Stimulated activated CD8-positive, alpha-beta memory T cell treated with anti-CD3 and anti-CD28 coated beads, Interleukin-7, amount 100 ng/mL, for 1 hour (primary cell): Measurements from ENCODE around the gene ABR.
"Not testable (repeated sequence)": the region's sequence is repeated elsewhere in the genome, so short reads cannot be mapped to it uniquely, and the experiment has no call there.

Source experiments
- DNase-seq, 2 donors: peaks; one replicate each; pipeline ENCODE4 v3.0.0-alpha.2; 2020; ENCODE audit warnings: low read depth in 2 of 2

ABR gene

DNA sequence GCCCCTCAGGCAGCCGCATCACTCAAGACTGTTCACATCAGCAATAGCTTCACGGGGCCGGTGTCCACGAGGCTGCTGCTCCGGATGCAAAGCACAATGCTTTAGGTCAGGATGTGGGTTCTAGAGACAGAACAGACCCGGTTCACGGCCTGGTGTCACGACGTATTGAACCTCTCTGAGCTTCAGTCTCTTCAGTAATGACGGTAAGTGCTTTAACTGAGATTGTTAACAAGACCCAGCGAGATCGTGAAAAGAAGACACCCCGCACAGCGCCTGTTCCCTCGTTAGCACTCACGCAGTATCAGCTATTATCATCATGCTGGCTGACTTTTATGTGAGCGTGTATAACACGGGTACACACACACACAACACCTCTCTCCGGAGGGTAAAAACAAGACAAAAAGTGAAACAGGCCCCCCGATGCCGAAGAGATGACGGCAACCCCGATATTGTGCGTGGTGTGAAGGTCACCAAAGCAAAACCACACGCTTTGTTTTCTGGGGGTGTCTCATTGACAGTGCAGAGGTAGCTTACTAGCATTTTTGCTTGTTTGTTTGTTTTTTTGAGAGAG is 21.4 kb upstream of the ABR start:
- DNase-seq, result peak in 1 of 2 donors; percentile 19

DNA sequence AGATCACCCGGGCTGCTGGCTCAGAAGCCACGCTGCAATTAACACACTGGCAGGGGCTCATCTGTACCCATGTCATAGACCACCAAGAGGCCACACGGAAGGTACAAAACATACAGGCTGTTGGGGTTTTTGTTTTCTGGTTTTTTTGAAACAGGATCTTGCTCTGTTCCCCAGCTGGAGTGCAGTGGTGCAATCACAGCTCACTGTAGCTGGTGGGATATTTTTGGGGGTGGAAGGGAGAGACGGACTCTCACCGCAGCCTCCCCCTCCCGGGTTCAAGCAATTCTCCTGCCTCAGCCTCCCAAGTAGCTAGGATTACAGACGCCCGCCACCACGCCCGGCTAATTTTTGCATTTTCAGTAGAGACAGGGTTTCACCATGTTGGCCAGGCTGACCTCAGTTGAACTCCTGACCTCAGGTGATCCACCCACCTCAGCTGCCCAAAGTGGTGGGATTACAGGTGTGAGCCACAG is 19.5 kb upstream of the ABR start:
- not testable (repeated sequence) for DNase-seq

DNA sequence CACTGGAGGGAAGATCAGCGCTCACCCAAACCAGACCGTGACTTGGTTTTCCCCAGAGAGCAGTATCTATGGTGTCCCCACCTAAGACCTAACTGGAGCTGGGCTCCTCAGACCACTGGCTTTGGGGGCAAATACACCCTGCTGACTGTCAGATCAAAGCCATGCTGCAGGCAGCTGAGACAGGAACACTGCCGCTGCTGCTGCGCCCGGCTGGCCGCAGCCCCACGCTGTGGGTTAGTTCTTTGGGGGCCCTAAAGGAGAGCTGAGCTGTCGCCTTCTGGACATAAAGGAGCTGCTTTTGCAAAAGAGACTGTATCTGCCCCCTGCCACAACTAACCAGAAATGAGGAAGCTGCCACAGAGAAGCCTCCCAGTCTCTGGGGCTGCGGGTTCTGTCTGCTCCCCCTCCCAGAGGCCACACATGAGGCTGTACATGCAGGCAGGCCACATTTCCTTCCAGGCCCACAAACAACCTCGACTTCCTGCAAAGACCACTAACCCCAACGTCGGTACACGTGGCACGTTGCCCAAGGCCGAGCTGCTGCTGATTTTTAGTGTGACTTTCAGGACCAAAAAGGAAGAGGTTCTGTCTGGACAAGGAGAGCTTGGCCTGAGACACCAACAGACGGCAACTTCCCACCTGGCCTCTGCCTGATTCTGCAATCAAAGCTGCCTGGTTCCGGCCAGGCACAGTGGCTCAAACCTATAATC is 18.2 kb upstream of the ABR start:
- peak; percentile 46 to 53 for DNase-seq

DNA sequence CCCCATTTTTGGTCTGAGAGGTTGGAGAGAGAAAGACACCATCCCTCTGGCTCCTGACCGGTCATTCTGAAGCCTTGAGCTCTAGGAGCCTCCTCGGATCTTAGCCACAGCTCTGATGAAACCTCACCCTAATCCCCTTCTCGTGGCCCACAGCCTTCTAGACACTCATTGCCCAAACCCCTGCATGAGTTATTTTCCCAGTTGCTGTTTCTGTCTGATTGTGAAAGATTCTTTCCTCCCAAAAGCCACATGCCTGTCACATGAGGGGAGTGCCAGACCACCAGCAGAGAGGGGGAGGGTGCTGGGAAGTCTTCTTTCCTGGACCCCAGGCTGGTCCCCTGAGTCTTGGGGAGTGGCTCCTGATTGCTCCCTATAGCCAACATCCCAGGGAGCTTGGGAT is 17.6 kb upstream of the ABR start:
- no peak for DNase-seq

DNA sequence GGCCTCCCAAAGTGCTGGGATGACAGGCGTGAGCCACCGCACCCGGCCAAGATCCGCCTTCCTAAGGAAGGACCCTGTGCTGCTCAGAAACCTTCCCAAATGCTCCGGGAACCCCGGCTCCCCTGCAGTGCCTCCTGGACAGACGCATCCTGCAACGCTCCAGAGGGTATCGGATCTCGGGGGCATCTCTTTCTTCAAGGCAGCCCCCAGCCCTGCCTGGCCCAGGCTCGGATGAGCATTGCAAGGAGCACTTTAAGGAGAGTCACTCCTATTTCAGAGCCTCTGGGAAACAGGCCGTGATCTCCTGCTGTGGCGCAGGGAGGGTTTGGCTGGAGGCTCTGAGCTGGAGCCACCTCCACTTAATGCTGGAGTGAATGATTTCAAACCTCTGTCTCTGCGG is 17.2 kb upstream of the ABR start:
- no peak for DNase-seq

DNA sequence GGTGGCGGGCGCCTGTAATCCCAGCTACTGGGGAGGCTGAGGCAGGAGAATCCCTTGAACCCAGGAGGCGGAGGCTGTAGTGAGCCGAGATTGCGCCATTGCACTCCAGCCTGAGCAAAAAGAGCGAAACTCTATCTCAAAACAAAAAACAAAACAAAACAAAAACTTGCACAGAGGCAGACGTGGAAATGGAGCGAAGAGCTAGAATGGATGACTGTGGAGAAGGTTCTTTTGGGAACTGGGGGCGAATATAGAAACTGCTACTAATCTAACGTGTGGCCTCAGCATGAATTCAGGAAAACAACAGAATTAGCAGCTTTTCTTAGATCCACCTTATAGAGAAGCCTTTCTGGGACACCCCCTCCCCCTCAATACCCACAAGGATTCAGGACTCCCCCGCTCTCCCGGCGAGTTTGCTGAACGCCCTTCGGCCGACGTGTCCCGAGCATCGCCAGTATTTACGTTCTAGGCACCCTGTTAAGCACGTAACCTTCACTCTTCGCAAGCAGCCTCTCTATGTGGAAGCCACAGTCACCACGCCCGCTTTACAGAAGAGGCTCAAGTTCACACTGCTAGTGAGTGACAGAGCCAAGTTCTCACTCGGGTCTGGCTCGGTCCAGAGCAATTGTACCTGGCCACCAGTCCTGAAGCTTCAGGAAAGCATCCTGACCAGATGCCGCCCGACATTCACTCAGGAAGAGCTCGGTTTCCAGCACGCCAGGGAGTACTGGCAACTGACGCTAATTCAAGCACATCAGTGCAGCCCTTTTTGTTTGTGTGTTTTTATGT is 13.3 kb upstream of the ABR start:
- no peak for DNase-seq

DNA sequence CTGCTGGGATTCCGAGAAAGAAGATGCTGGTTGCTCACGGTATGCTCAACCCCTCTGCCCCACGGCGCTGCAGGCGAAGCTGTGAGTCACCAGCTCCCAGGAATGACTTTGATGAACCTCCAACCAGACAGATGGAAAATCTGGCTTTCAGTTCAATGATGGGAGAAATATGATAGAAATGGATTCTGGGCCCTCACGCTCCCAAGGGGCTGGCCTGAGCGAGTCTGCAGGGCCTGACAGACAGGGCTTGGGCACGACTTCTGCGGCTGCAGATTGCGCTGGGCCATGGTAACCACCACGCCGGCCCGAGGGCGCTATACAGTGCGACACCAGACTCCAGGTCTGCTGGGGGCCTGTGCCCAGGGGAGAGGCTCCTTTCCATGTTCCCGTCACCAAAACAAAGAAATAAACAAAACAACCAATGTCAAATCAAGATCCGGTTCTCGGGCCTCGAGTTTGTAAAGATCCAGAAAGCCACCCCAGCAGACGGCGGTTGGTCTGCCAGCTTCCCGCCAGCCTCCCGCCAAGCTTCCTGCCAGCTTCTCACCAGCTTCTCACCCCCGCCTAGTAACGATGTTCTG is 11.1 kb upstream of the ABR start:
- DNase-seq, result no peak

GRCh38 chr17:1188812-1189504 is 9.2 kb upstream of the ABR start:
- DNase-seq, result no peak

DNA sequence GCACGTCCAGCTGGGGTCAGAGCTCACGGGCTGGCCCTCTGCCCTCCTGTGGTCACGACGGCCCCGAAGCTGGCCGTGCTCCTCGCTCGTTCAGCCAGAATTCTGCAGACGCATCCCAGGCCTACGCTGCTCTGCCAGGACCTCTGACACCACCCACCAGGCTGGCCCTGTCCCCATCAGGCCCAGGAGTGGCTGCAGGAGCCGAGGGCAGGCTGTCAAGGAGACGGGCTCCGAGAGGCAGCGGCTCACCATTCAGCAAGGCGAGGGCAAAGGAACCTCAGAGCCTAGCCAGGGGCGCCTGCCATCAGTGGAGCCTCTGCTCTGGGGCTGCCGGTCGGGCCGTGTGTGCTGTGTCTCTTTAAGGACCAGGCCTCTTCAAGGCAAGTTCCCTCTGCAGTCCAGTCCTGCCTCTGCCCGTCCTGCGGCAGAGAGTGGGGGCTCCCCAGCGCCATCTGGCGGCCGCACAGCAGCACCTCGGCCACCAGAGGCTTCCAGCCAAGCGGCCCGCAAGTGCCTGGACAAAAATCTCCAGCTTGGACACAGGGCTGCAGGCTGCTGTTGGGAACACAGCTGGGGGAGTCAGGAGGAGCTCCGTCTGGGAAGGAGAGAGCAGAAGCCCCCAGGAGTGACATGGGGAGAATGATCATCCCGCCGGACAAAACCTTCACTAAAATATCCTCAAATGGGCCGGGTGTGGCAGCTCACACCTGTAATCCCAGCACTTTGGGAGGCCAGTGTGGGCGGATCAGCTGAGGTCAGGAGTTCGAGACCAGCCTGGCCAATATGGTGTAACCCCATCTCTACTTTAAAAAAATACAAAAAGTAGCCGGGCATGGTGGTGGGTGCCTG is 7.4 kb upstream of the ABR start:
- DNase-seq, result peak; percentile 46 to 49

DNA sequence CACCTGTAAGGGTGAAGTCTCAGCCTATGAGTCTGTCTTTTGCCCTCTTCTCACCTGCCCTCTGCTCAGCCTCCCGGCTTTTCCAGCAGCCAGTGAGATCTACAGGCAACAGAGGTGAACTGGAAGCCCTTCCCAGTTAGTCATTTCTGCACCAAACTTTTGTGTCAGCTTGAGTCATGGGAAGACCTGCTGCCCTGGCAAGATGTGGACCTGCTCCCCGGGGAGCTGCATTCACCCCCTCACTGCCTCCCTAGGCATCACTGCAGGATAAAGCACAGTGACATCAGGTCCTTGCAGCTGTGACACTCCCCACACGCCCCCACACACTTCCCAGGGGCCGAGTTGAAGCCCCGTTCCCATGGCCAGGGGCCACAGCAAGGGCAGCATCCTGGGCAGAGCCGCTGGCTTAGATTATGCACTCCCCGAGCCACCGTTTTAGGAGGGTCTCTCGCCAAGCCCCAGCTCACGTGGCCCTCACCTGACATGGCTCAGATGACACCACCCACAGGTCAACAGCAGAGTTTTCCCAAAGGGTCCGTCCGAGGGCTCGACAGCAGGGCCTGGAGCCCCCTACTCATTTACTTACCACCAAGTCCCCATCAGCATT is 6.5 kb upstream of the ABR start:
- DNase-seq, result no peak

DNA sequence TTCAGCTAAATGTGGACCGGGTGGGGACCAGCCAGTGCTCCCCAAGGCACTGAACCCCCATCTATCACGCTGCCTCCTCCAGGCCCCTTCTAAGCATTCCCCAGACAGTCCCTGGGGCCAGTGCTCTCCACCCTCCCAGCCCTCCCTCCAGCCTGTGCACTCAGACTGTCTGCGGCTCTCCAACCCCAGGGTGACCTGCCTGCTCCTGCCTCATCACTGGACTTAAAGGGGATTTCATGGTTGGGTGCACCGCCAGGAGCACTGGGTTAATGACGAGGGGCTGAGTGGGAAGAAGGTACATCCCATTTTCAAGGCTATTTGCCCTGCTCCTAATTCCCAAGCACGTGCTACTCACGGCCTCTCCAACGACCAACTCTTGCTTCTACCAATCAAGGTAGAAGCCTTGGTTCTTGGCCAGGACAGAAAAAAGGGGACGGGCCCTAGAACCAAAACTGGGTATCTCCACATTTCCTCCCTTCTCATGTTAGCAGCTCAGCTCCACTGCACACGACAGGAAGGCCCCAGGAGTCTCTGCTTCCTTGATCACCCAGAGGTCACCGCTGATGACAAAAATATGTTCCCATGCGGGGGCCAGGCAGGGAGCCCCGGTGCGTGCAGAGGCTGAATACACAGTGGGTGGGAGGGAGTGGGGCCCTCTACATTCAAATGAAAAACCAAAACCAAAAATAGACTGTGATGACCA is 3.5 kb upstream of the ABR start:
- DNase-seq, result no peak

DNA sequence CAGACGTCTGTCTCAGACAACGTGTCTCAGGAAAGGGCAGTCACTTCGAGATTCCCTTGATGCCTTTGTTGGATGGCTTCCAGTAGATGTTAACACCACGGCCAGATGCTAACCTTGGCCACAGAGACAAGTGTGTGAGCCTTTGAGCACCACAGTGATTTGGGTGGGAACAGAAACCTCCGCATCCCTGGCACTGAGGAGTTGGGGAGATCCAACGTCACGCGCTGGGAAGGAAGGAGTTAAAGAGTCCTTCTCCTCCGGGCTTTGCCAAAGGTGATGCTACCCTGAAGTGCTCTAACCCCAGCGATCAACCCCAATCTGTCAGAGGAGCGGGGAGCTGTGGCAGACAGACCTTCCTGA is 3.0 kb upstream of the ABR start:
- no peak for DNase-seq

- DNase-seq, result no peak
Observed at GRCh38 chr17:1181753-1182137, 2.0 kb upstream of the ABR start.

GRCh38 chr17:1180958-1181752 is 1.4 kb upstream of the ABR start:
- no peak for DNase-seq

GRCh38 chr17:1179112-1179817 is 516 bp downstream of the ABR start:
- no peak for DNase-seq

DNA sequence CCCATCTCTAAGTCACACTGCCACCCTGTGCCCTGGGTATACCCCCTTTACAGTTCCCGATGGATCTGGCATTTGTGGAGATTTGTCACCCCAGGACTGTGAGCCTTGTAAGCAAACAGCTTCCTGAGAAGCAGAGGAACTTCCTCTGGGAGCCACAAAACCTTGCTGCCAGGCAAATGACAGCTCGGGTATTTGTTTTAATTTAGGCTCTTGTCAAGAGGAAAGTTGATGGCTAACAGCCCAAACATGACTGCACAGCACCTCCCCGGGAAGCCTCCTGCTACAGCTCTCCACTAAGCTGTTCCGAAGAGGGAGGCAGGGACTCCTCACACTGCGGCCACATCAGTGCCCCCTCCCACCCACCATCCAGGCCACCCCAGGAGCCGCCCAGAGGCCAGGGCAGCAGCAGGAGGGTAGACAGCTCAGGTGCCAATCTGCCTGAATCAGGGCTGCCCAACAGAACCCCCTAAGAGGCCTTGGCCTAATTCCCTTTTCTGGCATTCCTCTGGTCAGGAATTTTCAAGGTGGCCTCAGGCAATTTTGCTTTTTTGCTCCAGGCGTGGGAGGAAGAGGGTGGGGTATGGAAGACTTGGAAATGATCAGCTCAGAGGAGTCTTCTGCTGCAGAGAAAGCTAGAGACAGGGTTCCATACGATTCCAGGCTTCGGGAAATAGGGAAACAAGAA is 2.6 kb downstream of the ABR start:
- DNase-seq, result no peak

DNA sequence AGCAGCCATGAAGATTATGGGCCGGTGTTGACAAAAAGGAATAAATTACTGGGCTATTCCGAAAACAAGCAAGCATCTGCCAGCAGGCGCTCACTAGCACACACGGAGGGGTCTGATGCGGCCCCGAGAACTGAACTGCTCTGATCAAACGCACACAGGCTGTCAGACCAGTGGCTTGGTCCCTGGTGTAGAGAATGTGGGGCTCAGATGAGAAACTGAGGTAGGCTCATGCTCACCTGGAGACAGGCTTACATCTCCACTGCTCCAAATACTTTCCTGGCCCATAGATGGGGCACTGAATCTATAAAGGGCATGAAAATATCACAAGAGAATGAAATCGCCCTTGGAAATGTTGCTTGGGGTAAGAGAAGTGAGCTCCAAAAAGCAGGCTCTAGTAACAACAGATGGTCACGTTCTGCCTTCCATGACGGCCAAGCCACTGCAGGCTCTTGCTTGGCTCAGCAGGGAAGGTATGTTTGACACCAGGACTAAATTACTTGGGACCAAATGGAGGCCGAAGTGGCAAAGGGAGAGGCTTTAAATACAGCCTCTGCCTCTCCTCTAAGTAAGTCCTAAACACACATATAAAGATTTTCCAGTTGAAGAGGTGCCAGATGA is 5.4 kb downstream of the ABR start:
- no peak for DNase-seq
